ENCODE data around the gene SPATC1L.

Gene SPATC1L

DNA sequence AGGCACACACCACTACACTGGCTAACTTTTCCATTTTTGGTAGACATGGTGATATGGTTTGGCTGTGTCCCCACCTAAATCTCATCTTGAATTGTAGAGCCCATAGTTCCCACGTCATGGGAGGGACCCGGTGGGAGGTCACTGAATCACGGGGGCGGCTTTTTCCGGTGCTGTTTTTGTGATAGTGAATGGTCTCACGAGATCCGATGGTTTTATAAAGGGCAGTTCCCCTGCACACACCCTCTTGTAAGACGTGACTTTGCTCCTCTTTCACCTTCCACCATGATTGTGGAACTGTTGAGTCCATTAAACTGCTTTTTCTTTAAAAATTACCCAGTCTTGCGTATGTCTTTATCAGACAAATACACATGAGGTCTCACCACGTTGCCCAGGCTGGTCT is 27.6 kb downstream of the SPATC1L start:
- TF ChIP-seq TAF1 (IDR thresholded peaks at IDR 0.05; ENCODE audit: borderline replicate concordance, insufficient read depth, low read length) (no peak), SIN3A (IDR thresholded peaks at IDR 0.05; ENCODE audit: borderline replicate concordance, insufficient read depth, low read length) (no peak), FOXP2 (optimal IDR thresholded peaks at IDR 0.05; ENCODE audit: borderline replicate concordance, extremely low read depth, extremely low read length, insufficient read depth) (no peak), POLR2AphosphoS5 (IDR thresholded peaks at IDR 0.05; ENCODE audit: low read depth, low read length) (no peak)
- TF ChIP-seq, protein P1, sequence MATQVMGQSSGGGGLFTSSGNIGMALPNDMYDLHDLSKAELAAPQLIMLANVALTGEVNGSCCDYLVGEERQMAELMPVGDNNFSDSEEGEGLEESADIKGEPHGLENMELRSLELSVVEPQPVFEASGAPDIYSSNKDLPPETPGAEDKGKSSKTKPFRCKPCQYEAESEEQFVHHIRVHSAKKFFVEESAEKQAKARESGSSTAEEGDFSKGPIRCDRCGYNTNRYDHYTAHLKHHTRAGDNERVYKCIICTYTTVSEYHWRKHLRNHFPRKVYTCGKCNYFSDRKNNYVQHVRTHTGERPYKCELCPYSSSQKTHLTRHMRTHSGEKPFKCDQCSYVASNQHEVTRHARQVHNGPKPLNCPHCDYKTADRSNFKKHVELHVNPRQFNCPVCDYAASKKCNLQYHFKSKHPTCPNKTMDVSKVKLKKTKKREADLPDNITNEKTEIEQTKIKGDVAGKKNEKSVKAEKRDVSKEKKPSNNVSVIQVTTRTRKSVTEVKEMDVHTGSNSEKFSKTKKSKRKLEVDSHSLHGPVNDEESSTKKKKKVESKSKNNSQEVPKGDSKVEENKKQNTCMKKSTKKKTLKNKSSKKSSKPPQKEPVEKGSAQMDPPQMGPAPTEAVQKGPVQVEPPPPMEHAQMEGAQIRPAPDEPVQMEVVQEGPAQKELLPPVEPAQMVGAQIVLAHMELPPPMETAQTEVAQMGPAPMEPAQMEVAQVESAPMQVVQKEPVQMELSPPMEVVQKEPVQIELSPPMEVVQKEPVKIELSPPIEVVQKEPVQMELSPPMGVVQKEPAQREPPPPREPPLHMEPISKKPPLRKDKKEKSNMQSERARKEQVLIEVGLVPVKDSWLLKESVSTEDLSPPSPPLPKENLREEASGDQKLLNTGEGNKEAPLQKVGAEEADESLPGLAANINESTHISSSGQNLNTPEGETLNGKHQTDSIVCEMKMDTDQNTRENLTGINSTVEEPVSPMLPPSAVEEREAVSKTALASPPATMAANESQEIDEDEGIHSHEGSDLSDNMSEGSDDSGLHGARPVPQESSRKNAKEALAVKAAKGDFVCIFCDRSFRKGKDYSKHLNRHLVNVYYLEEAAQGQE (IDR thresholded peaks at IDR 0.05; ENCODE audit: insufficient read depth in 1 of 2, low read depth in 2 of 2, low read length in 2 of 2) = no peak

DNA sequence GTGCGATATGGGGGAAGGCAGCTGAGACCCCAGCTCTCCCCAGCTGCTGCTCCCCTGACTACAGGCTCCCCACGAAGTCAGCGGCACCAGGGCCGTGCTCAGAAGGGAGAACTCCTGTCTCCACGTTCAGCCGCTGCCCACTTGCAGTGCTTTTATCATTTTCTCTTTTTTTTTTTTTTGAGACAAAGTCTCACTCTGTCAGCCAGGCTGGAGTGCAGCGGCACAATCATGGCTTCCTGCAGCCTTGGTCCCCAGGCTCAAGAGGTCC is 27.9 kb downstream of the SPATC1L start:
- TF ChIP-seq POLR2AphosphoS5 (IDR thresholded peaks at IDR 0.05; ENCODE audit: low read depth, low read length) = no peak
- TF ChIP-seq FOXP2 (optimal IDR thresholded peaks at IDR 0.05; ENCODE audit: borderline replicate concordance, extremely low read depth, extremely low read length, insufficient read depth) = no peak
- no peak for TF ChIP-seq TAF1 (IDR thresholded peaks at IDR 0.05; ENCODE audit: borderline replicate concordance, insufficient read depth, low read length)
- TF ChIP-seq, protein P1 (IDR thresholded peaks at IDR 0.05; ENCODE audit: insufficient read depth in 1 of 2, low read depth in 2 of 2, low read length in 2 of 2) = no peak
- TF ChIP-seq SIN3A (IDR thresholded peaks at IDR 0.05; ENCODE audit: borderline replicate concordance, insufficient read depth, low read length) = no peak

DNA sequence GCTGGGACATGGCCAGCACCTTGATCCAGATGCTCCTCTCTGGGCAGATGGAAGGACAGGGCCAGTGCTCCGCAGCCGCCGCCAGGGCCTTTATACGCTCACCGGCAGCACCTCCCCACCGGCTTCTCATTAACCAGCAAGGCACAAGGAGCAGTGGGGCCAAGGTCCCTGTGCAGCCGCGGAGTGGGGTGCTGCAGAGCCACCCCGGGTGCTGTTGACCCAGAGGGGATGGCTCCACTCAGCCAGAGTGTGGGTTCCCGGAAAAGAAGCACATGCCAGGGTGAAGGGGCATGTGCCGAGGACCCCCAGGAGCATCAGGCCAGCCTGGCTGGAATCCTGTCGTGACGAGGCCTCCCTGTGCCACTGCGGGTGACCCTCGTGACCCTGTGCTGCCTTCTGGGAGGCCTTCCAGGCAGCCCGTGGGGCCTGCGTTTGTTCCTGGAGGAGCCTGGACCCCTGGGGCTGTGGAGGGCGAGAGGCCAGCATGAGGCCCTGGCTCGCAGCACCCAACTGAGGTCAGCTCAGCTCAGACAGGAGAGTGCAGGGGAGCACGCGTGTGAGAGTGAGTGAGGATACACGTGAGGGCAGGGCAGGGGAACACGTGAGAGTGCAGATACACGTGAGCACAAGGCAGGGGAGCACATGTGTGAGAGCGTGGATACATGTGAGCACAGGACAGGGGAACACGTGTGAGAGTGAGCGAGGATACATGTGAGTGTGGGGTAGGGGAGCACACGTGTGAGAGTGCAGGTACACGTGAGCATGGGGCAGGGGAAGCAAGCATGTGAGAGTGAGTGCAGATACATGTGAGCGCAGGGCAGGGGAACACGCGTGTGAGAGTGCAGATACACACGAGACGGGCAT is 28.5 kb downstream of the SPATC1L start, which contains the start of gene FTCD:
Gene FTCD, minus strand, starts transcription at position 66 of the 864 bp plus-strand sequence. Its CDS starts 56 bp downstream, at position 10.
- TF ChIP-seq TAF1 (IDR thresholded peaks at IDR 0.05; ENCODE audit: borderline replicate concordance, insufficient read depth, low read length) (no peak), SIN3A (IDR thresholded peaks at IDR 0.05; ENCODE audit: borderline replicate concordance, insufficient read depth, low read length) (no peak), FOXP2 (optimal IDR thresholded peaks at IDR 0.05; ENCODE audit: borderline replicate concordance, extremely low read depth, extremely low read length, insufficient read depth) (no peak), POLR2AphosphoS5 (IDR thresholded peaks at IDR 0.05; ENCODE audit: low read depth, low read length) (no peak)
- TF ChIP-seq, protein P1 (IDR thresholded peaks at IDR 0.05; ENCODE audit: insufficient read depth in 1 of 2, low read depth in 2 of 2, low read length in 2 of 2) = no peak

DNA sequence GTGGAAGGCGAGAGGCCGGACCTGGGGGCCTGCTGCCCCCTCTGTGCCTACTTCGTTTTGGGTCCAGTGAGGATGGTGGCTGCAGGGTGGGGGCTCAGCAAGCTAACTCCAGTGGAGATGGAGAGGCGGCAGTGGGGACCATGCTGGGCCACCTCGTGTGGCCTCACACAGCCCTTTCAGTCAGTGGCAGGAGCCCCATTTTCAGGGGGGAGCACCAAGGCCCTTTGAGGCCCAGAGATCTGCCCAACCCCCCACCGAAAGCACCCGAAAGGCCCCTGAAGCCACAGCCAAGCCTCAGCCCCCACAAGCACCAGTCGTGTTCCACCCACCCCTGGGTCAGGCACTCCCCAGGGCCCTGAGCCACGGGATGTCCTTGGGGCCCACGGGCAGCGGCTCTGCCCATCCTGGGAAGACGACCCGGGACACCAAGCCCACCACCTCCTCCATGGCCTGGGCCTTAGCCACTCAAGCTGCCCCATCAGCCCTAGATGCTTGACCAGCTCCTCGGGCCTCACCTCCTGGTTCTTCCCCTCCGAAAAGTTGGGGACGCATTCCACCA is 29.2 kb downstream of the SPATC1L start:
- no peak for TF ChIP-seq TAF1 (IDR thresholded peaks at IDR 0.05; ENCODE audit: borderline replicate concordance, insufficient read depth, low read length)
- TF ChIP-seq FOXP2 (optimal IDR thresholded peaks at IDR 0.05; ENCODE audit: borderline replicate concordance, extremely low read depth, extremely low read length, insufficient read depth) = no peak
- TF ChIP-seq POLR2AphosphoS5 (IDR thresholded peaks at IDR 0.05; ENCODE audit: low read depth, low read length) = no peak
- TF ChIP-seq, protein P1 (IDR thresholded peaks at IDR 0.05; ENCODE audit: insufficient read depth in 1 of 2, low read depth in 2 of 2, low read length in 2 of 2) = no peak
- no peak for TF ChIP-seq SIN3A (IDR thresholded peaks at IDR 0.05; ENCODE audit: borderline replicate concordance, insufficient read depth, low read length)
